GM23338 (cell line): Measurements from ENCODE around the gene TMEM191C. TPM values are rescaled to one million over a fixed set of nuclear protein-coding genes. Genes with fewer than 3 reads are reported as not detected.
"Not testable (repeated sequence)": the region's sequence is repeated elsewhere in the genome, so short reads cannot be mapped to it uniquely, and the experiment has no call there.

Experiments
- ATAC-seq: fragments of 200-7000 bp; cut with Tn5 transposase; 3 replicates; pipeline ENCODE4 v1.9.1; 2020
- DNase-seq: peaks from one replicate; pipeline ENCODE4 v3.0.0-alpha.2; 2015; ENCODE audit warnings: low spot score
- H2AFZ ChIP-seq: fragments of 200-600 bp; sonication (generic); 2 replicates; pipeline ENCODE4 v1.8.0; 2016; ENCODE audit warnings: antibody characterized with exemption, mild to moderate bottlenecking, moderate library complexity
- H3F3A ChIP-seq: fragments of 200-600 bp; sonication (generic); replicated peaks from 2 replicates; pipeline ENCODE4 v1.8.0; 2017; ENCODE audit warnings: antibody characterized with exemption, mixed run types, low read depth
- H3K27ac ChIP-seq: fragments of 200-600 bp; sonication (generic); 2 replicates; pipeline ENCODE4 v1.6.1; 2016; ENCODE audit warnings: low read depth
- H3K27me3 ChIP-seq: fragments of 200-600 bp; sonication (generic); 2 replicates; pipeline ENCODE4 v1.8.0; 2016; ENCODE audit warnings: mild to moderate bottlenecking, mixed run types, moderate library complexity; ENCODE audit not compliant: insufficient read depth
- H3K36me3 ChIP-seq: fragments of 200-600 bp; sonication (generic); 2 replicates; pipeline ENCODE4 v1.8.0; 2016; ENCODE audit warnings: mild to moderate bottlenecking; ENCODE audit not compliant: insufficient read depth
- H3K4me1 ChIP-seq: fragments of 200-600 bp; sonication (generic); 2 replicates; pipeline ENCODE4 v1.8.0; 2016; ENCODE audit warnings: mild to moderate bottlenecking, moderate library complexity; ENCODE audit not compliant: insufficient read depth
- H3K4me2 ChIP-seq: fragments of 200-600 bp; sonication (generic); 2 replicates; pipeline ENCODE4 v1.7.1; 2017; ENCODE audit warnings: mixed run types
- H3K4me3 ChIP-seq: fragments of 200-600 bp; sonication (generic); 2 replicates; pipeline ENCODE4 v1.6.1; 2016; ENCODE audit warnings: mixed run types
- H3K79me2 ChIP-seq: fragments of 200-600 bp; sonication (generic); replicated peaks from 2 replicates; pipeline ENCODE4 v1.8.0; 2017; ENCODE audit warnings: mild to moderate bottlenecking; ENCODE audit not compliant: insufficient read depth
- H3K9me2 ChIP-seq: fragments of 200-600 bp; sonication (generic); 2 replicates; pipeline ENCODE4 v1.8.0; 2017; ENCODE audit not compliant: insufficient read depth
- H4K20me1 ChIP-seq: fragments of 200-600 bp; sonication (generic); replicated peaks from 2 replicates; pipeline ENCODE4 v1.8.0; 2017; ENCODE audit warnings: mild to moderate bottlenecking; ENCODE audit not compliant: insufficient read depth
- H3K27ac Mint-ChIP-seq: 2 replicates; pipeline ENCODE4 v1.8.0; 2020; ENCODE audit warnings: inconsistent platforms, mild to moderate bottlenecking, moderate library complexity, mixed read lengths
- H3K27me3 Mint-ChIP-seq: 3 replicates; pipeline ENCODE4 v1.8.0; 2022; ENCODE audit warnings: low read depth, mild to moderate bottlenecking, moderate library complexity, mixed read lengths, inconsistent platforms; ENCODE audit not compliant: insufficient read depth, poor library complexity
- H3K36me3 Mint-ChIP-seq: 3 replicates; pipeline ENCODE4 v1.8.0; 2021; ENCODE audit warnings: low read depth, mild to moderate bottlenecking, inconsistent platforms, moderate library complexity, mixed read lengths
- H3K4me1 Mint-ChIP-seq: 3 replicates; pipeline ENCODE4 v1.8.0; 2020; ENCODE audit warnings: mild to moderate bottlenecking, inconsistent platforms, mixed read lengths
- H3K4me3 Mint-ChIP-seq: 3 replicates; pipeline ENCODE4 v1.8.0; 2021; ENCODE audit warnings: moderate library complexity, mild to moderate bottlenecking, inconsistent platforms, mixed read lengths
- H3K9me3 Mint-ChIP-seq: 3 replicates; pipeline ENCODE4 v1.8.0; 2020; ENCODE audit warnings: moderate library complexity, mild to moderate bottlenecking, inconsistent platforms, mixed read lengths
- polyA plus RNA-seq: library from polyadenylated mRNA; unstranded; fragments of >200 nt; fragmentation: Nextera tagmentation; extraction: Ambion mirVana; gene quantifications from 2 replicates; pipeline ENCODE4 v1.2.1, GENCODE V29; 2016
- total RNA-seq: library from RNA; depleted of rRNA; stranded (reverse); fragments of >200 nt; shearing (Covaris generic); gene quantifications from 2 replicates; pipeline ENCODE4 v1.2.3, GENCODE V29; 2014
- TF ChIP-seq, protein P1 (sequence below), 2 experiments: fragments of 200-600 bp in 1 of 2; sonication (generic) in 1 of 2; conservative IDR thresholded peaks; 2 replicates each; pipeline versions ENCODE4 v1.5.1 to v1.6.1; 2016 to 2017; ENCODE audit warnings: antibody characterized with exemption in 2 of 2, low read depth in 2 of 2, mild to moderate bottlenecking in 2 of 2, moderate library complexity in 1 of 2

The TMEM191C gene
- total and polyA plus RNA-seq, 2 experiments from 2014 or later, result 2.8 to 6.1 TPM

- H3K4me3 ChIP-seq, H3K4me2 ChIP-seq, H3K27me3 Mint-ChIP-seq, H3K27me3 ChIP-seq, H3K9me3 Mint-ChIP-seq, H2AFZ ChIP-seq, H3F3A ChIP-seq, H3K79me2 ChIP-seq, H3K27ac Mint-ChIP-seq, H3K4me3 Mint-ChIP-seq, H3K4me1 Mint-ChIP-seq, H3K27ac ChIP-seq, H3K9me2 ChIP-seq, H3K36me3 ChIP-seq, H3K36me3 Mint-ChIP-seq, H4K20me1 ChIP-seq, H3K4me1 ChIP-seq, DNase-seq: not testable (repeated sequence)
- ATAC-seq, result peak; percentile 14
Measured at GRCh38 chr22:21510397-21510796, 43.2 kb downstream of the TMEM191C start.

DNA sequence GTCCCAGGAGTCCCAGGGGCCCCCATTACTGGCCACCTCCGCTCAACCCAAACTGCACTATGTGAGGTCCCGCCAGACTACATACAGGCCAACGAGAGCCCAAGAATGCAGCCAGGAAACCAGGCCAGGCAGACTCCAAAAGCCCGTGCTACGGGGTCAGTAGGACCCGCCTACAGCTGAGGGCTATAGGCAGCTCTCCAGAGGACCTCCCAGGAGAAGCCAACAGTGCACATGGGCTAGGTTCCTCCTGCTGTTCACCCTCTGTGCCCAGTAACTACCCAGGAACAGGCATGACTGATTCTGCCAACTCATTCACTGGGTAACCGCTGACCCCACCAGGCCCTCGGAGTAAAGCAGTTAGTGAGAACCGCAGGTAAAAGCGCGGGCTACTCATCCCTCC lies 44.8 kb downstream of the TMEM191C start:
- H3K27me3 Mint-ChIP-seq, H2AFZ ChIP-seq, H3K9me2 ChIP-seq, H4K20me1 ChIP-seq, H3K4me1 Mint-ChIP-seq, H3K27ac Mint-ChIP-seq, H3K27me3 ChIP-seq, H3K4me3 Mint-ChIP-seq, H3K4me3 ChIP-seq, H3K36me3 ChIP-seq, H3F3A ChIP-seq, H3K79me2 ChIP-seq, H3K9me3 Mint-ChIP-seq, H3K36me3 Mint-ChIP-seq, DNase-seq, H3K4me1 ChIP-seq, H3K27ac ChIP-seq, H3K4me2 ChIP-seq: not testable (repeated sequence)
- TF ChIP-seq, protein P1, sequence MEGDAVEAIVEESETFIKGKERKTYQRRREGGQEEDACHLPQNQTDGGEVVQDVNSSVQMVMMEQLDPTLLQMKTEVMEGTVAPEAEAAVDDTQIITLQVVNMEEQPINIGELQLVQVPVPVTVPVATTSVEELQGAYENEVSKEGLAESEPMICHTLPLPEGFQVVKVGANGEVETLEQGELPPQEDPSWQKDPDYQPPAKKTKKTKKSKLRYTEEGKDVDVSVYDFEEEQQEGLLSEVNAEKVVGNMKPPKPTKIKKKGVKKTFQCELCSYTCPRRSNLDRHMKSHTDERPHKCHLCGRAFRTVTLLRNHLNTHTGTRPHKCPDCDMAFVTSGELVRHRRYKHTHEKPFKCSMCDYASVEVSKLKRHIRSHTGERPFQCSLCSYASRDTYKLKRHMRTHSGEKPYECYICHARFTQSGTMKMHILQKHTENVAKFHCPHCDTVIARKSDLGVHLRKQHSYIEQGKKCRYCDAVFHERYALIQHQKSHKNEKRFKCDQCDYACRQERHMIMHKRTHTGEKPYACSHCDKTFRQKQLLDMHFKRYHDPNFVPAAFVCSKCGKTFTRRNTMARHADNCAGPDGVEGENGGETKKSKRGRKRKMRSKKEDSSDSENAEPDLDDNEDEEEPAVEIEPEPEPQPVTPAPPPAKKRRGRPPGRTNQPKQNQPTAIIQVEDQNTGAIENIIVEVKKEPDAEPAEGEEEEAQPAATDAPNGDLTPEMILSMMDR (conservative IDR thresholded peaks at IDR 0.05; ENCODE audit: low read depth in 2 of 2), result peak in 1 of 2 experiments; percentile 12; a peak in 1 of 4 replicates
- ATAC-seq, result 0 out of 3 replicates have a peak, but pooled peaks have one; percentile 2

DNA sequence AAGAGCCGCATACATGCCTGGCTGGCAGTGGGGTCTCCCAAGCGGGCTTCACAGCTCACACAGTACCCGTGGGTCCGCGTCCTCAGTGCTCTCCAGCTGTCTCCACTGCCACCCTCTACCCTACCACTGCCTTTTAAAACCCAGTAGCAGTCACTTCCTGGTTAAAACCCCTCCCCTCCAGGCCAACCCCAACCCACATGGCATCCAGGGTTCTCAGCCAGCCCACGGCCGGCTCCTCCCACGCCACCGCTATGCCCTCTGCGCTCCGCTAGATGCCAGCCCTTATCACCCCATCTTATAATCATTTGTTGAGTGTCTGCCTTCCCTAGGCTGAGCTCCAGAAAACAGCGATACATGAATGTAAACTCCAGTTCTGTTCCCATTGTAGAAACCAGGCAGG lies 46.9 kb downstream of the TMEM191C start:
- H3K9me2 ChIP-seq, H3K4me3 Mint-ChIP-seq, H3K27ac Mint-ChIP-seq, H2AFZ ChIP-seq, H3K4me1 ChIP-seq, H3K27ac ChIP-seq, H3K4me3 ChIP-seq, H3K79me2 ChIP-seq, DNase-seq, H4K20me1 ChIP-seq, H3K27me3 ChIP-seq, H3K36me3 ChIP-seq, H3F3A ChIP-seq, H3K9me3 Mint-ChIP-seq, H3K27me3 Mint-ChIP-seq, H3K36me3 Mint-ChIP-seq, H3K4me2 ChIP-seq, H3K4me1 Mint-ChIP-seq: not testable (repeated sequence)
- ATAC-seq, result peak; percentile 1

DNA sequence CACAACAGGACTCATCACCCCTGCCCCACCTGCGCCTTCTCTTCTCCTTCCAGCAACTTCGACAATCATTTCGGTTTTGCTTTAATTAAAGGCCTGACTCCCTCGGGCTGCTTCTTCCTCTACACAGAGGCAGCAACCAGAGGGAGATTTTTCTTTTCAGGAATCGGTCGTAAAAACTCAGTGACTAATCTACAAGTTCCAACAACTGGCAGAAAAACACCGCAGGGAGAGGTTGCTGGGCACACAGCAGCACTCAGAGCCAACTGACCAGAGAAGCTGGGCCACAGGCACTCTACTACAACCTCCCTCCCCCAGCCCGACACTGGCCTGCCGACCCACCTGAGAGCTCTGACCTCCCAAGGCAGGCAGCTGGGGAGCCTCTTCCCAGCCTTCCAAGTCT lies 48.0 kb downstream of the TMEM191C start:
- H3K27me3 Mint-ChIP-seq, H3K4me3 ChIP-seq, ATAC-seq, H3K4me1 ChIP-seq, H3K4me3 Mint-ChIP-seq, H3K4me2 ChIP-seq, H3K27ac Mint-ChIP-seq, DNase-seq, H3K9me2 ChIP-seq, H4K20me1 ChIP-seq, H3K27ac ChIP-seq, H3K9me3 Mint-ChIP-seq, H3K36me3 ChIP-seq, H3K4me1 Mint-ChIP-seq, H3K79me2 ChIP-seq, H3K36me3 Mint-ChIP-seq, H3K27me3 ChIP-seq, H2AFZ ChIP-seq, H3F3A ChIP-seq: not testable (repeated sequence)

DNA sequence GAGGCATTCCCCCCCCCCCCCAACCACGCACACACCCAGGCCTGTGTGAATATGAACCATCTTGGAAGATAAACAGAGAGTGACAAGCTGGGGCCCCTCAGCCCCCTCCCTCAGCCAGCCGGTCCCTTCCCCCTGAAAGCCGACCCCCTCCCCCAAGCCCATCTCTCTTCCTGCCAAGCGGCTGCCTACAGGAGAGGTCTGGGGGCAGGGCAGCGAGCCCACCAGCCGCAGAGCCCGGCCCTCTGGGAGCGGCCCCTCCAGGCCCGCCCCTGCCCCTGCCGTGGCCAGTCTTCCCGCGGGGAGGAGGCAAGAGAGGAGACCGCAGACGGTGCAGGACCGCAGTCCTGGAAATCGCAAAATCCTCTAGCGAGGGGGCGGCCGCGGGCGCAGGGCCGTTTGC lies 49.3 kb downstream of the TMEM191C start:
- not testable (repeated sequence) for H2AFZ ChIP-seq, H3K79me2 ChIP-seq, H3F3A ChIP-seq, H3K4me1 Mint-ChIP-seq, DNase-seq, H3K9me3 Mint-ChIP-seq, H3K4me3 Mint-ChIP-seq, H3K27ac ChIP-seq, H3K36me3 Mint-ChIP-seq, H3K27me3 ChIP-seq, H3K4me3 ChIP-seq, H3K4me2 ChIP-seq, H3K9me2 ChIP-seq, H3K4me1 ChIP-seq, H3K36me3 ChIP-seq, H3K27ac Mint-ChIP-seq, H3K27me3 Mint-ChIP-seq, H4K20me1 ChIP-seq
- ATAC-seq, result peak; percentile 4

- not testable (repeated sequence) for H3K79me2 ChIP-seq, H3K4me2 ChIP-seq, H3K27ac Mint-ChIP-seq, H3K4me3 Mint-ChIP-seq, H3K27me3 ChIP-seq, H3K4me3 ChIP-seq, DNase-seq, H3K27me3 Mint-ChIP-seq, H3K9me2 ChIP-seq, H3K4me1 Mint-ChIP-seq, H3F3A ChIP-seq, H3K27ac ChIP-seq, H3K9me3 Mint-ChIP-seq, H3K36me3 ChIP-seq, H4K20me1 ChIP-seq, H3K4me1 ChIP-seq, H3K36me3 Mint-ChIP-seq, H2AFZ ChIP-seq
- ATAC-seq, result peak; percentile 40
Measured at GRCh38 chr22:21516970-21517764, 50.0 kb downstream of the TMEM191C start.
